DND-41 (cell line): ENCODE data around the gene CTSH.

Source experiments
- EZH2 ChIP-seq: IDR thresholded peaks from 3 replicates; pipeline ENCODE4 v1.6.1; 2012; ENCODE audit warnings: borderline replicate concordance, low read depth, mild to moderate bottlenecking, moderate library complexity, low read length, inconsistent platforms; ENCODE audit not compliant: severe bottlenecking
- TF ChIP-seq, protein P1 (sequence below): IDR thresholded peaks from 2 replicates; pipeline ENCODE4 v1.5.1; 2012; ENCODE audit warnings: borderline replicate concordance, low read length, moderate library complexity, mild to moderate bottlenecking; ENCODE audit not compliant: poor library complexity, severe bottlenecking; ENCODE audit errors: extremely low read depth

DNA sequence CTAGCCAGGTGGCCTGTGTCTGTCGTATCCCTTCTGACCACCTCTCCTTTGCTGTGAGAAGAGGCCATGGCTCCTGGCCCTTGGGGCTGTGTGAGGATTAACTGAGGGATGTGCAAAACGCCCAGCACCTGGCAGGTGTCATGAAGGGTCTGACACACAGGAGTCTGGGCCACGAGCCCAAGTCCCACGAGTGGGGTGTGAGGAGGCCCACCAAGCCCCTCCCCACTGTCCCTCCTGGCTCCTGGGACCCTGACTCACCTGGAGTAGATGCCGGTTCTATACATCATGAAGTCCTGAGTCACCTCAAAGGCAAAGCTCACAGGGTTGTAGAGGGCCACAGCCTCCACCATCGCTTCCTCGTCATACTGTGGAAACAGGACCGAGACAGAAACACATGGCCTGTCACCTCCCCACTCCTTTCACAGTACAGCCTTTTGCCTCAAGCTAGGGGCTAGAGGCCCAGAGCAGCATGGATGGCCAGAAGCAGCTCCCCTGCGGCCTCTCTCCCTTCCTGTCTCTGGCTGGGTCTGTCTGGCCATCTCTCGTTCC, 19.7 kb downstream of the CTSH start:
- no peak for TF ChIP-seq EZH2
- TF ChIP-seq, protein P1, sequence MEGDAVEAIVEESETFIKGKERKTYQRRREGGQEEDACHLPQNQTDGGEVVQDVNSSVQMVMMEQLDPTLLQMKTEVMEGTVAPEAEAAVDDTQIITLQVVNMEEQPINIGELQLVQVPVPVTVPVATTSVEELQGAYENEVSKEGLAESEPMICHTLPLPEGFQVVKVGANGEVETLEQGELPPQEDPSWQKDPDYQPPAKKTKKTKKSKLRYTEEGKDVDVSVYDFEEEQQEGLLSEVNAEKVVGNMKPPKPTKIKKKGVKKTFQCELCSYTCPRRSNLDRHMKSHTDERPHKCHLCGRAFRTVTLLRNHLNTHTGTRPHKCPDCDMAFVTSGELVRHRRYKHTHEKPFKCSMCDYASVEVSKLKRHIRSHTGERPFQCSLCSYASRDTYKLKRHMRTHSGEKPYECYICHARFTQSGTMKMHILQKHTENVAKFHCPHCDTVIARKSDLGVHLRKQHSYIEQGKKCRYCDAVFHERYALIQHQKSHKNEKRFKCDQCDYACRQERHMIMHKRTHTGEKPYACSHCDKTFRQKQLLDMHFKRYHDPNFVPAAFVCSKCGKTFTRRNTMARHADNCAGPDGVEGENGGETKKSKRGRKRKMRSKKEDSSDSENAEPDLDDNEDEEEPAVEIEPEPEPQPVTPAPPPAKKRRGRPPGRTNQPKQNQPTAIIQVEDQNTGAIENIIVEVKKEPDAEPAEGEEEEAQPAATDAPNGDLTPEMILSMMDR, result no peak
